Ureter (tissue), 1 donor: ENCODE measurements around the gene BCL7C. TPM values are rescaled to one million over a fixed set of nuclear protein-coding genes. Genes with fewer than 3 reads are reported as not detected.
A peak's percentile ranks its signal among the peaks of the same experiment; 100 is the strongest.
"Not testable (repeated sequence)": the region's sequence is repeated elsewhere in the genome, so short reads cannot be mapped to it uniquely, and the experiment has no call there.

Experiments used
- DNase-seq: peaks from one replicate; pipeline ENCODE4 v3.0.0-alpha.2; 2020; ENCODE audit warnings: low spot score
- total RNA-seq: library from RNA; stranded (reverse); gene quantifications from one replicate; pipeline ENCODE4 v1.2.4, GENCODE V29; 2023
- donor health status: DM: yes; HTN: yes; CAD: no.

Gene BCL7C
- total RNA-seq: 35.9 TPM

DNA sequence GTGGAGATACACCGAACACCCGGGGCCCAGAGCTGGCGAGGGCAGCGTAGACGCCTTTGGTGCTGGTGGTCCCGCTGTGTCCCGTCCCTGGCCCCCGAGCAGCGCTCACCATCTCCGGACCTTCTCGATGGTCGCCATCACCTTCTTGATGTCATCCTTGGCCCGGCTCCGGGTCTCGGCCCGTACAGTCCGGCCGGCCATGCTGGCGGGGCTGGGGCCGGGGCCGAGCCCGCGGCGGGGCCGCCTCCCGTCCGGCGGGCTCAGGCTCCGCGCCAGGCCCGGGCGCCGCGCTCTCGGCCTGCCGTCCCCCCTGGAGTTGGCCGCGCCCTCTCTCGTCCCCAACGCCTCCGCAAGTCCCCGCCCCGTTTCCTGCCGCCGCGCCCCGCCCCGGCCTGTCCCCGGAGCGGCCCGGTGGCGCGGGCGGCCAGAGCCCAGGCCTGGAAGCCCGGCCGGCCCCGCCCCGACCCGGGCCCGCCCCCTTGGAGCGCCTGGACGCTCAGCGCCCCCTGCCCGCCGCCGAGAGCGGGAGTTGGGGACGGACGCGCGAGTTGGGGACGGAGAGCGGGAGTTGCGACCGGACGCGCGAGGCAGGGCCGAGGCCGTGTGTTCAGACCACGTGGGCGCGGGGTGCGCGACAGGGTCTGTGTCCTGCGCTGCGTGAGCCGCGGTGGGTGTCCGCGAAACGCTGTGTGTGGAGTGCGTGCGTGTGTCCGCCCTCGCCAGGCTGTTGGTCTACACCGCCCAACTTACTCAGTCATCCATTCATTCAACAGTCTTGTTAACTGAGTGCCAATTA is at the start of gene BCL7C:
BCL7C (minus strand) TSS at position 334 of the 796 bp plus-strand sequence; CDS start at position 201, 133 bp downstream.
- DNase-seq: peak; percentile 93

DNA sequence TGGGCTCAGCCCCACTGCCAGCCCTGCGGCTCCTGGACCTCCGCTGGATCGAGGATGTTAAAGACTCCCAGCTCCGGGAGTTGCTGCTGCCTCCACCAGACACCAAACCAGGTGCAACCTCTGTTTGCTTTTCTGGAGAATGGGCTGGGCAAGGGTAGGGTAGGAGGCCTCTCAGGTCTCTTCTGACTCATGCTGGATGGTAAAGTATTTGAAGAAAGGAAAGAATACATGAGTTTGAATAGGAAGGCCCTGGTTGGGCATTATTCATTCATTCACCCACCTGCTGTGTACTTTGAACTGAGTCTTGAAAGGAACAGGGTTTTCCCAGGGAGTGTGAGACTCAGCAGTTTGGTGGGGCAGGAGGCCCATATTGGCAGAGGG is 48.5 kb upstream of the BCL7C start:
- no peak for DNase-seq

DNA sequence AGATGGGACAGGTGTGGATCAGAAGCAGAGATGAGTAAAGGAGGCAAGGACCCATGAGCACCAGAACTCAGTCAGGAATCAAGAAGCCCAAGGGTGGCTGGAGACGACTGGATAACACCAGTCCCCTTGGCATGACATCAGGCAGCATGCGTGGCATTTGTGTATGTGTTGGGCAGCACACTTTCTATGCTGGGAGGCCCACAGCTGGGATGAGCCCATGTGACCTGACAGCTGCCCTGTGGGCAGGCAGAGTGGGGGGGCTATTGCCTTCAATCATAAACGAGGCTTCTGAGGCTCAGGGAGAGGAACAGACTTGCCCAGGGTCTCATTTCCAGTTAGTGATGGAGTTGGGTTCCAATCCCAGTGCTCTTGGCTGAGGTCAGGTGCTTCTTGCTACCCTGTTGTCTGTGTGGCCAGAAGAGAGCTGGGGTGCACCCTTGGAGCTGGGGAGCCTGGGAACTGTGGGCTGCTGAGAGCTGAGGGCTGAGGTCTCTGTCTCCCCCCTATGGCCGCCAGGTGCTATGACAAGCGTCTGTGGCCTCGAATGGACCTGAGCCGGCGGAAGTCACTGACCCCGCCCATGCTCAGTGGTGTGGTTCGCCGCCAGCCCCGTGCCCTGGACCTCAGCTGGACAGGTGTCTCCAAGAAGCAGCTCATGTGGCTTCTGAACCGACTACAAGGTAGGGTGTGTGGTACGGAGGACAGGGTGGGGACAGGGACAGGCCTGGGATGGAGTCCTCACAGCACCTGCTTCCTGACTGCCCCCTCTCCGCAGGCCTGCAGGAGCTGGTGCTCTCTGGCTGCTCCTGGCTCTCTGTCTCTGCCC is 47.9 kb upstream of the BCL7C start:
- peak; percentile 81 for DNase-seq

DNA sequence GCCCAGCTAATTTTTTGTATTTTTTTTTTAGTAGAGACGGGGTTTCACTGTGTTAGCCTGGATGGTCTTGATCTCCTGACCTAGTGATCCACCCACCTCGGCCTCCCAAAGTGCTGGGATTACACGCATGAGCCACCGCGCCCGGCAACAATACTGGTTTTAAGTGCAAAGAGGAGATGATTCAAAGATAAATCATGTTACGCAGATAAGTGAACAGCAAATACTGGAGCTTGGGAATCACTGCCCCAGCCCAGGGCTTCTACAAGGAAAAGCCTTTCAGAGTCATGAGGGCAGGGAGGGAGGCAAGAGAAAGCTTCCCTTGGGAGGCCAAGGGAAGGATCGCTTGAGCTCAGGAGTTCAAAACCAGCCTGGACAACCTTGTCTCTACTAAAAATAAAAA is 45.7 kb upstream of the BCL7C start:
- not testable (repeated sequence) for DNase-seq

DNA sequence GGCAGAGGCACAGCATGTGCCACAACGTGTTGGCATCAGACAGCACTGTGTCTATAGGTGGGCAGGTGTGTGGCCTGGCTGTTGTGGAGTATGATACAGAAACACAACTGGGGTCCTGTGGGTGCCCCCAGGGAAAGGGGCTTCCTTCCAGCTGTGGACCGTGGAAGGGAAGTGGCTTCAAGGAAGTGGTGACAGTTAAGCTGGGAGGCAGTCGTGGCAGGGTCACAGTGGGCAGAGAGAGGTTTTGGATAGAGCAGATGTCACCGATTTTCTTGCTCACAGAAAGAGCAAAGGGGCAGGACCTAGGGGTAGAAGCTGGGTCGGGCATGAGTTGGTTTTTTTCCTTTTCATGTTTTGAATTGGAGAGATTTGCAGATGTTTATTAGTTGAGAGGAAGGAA is 43.8 kb upstream of the BCL7C start:
- DNase-seq: no peak

DNA sequence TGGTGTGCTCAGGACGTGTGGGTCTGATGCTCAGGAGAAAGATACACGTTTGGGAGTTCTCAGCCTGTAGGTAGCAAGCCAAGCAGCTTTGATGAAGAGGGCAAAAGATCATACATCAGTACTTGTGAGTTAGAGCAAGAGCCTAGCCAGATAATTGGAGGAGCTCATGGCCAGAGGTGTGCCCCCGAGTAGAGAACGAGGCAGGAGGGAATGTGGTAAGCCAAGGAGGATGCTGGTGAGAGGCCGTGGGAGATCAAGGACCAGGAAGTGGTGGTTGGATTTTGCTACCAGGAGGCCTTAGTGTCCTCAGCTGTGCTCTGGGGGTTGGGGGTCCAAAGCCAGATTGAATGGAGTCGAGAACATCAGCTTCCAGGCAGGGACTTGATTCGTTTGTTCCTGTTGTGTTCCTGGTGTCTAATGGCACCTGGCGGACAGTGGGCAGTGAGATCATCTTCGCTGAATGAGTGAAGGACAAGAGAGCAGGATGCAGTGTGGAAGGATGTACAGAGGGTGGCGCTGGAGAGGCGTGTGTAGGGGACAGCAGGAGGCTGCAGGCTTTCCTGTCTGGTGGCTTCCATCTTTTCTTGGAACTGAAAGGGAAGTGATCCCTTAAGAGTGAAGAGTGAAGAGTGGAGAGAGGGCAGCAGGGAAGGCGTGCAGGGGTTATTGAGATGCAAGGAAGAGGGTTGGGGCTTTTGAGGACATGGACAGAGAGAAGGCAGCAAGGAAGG is 41.1 kb upstream of the BCL7C start:
- DNase-seq: no peak

DNA sequence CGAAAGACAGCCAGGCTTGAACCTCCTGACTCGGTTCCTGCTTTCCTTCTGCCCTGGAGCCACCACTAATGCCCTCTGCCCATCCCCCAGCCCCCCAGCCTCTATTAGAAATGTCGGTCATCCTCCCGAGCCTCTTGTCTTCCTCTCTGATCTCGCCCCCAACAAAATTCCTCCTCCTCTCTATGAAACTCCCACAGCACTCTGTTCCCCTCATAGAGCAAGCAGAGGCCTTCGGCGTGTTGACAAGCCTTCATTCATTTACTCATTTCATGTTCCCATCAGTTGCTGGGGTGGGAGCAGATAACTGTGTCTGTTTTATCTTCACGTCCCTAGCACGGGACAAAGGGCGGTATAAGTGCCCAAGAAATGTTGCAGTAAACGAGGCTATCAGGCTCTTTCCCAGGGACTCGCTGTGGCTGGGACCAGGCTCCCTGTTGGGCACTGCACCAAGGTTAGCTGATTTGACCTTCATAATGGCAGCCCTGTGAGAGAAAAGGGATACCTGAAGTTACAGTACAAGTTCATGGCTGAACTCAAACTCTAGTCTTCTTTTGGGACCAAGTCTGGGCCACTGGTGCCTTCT is 37.3 kb upstream of the BCL7C start:
- no peak for DNase-seq

DNA sequence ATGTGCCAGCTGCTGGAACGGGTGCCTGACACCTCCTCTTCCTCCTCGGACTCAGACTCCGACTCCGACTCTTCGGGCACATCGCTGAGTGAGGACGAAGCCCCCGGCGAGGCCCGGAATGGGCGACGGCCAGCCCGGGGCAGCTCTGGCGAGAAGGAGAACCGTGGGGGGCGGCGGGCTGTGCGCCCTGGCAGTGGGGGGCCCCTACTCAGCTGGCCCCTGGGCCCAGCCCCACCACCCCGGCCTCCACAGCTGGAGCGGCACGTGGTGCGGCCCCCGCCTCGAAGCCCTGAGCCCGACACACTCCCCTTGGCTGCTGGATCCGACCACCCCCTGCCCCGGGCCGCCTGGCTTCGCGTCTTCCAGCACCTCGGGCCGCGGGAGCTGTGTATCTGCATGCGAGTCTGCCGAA is 36.3 kb upstream of the BCL7C start:
- no peak for DNase-seq

DNA sequence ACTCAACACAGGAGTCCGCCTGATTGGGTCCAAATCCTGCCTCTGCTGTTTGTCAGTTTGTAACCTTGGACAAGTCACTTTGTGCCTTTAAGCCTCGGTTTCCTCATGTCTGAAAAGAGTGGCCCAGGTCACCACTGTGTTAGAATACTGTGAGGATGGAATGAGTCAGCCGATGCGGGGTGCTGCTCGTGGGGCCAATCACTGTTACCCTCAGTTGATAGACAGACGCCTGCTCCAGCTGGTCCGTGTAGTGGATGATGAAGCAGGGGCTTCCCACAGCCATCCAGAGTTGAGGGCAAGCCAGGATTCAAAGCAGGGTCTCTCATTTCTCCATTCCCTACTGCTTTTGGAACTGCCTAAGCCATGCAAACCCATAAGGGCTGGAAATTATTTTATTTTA is 35.3 kb upstream of the BCL7C start:
- no peak for DNase-seq

DNA sequence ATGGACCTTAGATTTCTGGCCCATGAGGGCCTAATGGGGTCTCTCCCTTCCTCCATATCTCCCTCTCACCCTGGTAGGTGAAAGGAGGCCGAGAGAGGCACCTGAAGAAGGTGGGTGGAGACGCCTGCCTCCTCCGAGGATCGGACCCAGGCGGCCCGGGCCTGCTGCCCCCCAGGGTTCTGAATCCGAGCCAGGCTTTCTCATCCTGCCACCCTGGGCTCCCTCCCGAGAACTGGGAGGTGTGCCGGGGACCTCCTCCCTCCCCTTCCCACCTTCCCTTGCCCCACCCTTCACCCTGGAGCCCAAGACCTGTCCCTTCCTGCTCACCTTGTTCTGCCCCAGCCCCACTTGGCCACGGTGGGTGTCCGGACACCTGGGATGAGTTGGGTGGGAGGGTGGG is 34.5 kb upstream of the BCL7C start:
- DNase-seq: no peak

DNA sequence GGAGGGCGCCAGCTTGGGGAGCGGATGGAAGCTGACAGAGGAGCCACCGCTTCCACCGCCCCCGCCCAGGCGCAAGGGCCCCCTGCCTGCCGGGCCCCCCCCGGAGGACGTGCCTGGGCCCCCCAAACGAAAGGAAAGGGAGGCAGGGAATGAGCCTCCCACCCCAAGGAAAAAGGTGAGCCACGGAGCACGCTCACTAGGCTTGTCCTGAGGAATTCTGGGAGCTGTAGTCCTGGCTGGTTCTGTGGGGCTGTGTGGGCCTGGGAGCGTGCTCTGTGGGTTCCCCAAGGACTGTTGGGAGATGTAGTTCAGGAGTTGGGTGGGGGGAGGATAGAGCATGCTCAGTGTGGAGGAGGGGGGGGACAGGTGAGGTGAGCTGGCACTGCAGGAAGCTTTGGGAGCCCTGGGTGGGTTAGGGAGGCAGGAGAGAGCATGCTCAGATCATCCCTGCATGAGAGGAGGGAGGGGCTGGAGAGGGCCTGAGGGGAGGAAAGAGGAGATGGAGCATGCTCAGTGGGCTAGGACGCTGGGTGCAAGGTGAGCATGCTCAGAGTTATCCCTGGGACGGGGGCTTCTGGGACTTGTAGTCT is 34.0 kb upstream of the BCL7C start:
- DNase-seq: no peak

DNA sequence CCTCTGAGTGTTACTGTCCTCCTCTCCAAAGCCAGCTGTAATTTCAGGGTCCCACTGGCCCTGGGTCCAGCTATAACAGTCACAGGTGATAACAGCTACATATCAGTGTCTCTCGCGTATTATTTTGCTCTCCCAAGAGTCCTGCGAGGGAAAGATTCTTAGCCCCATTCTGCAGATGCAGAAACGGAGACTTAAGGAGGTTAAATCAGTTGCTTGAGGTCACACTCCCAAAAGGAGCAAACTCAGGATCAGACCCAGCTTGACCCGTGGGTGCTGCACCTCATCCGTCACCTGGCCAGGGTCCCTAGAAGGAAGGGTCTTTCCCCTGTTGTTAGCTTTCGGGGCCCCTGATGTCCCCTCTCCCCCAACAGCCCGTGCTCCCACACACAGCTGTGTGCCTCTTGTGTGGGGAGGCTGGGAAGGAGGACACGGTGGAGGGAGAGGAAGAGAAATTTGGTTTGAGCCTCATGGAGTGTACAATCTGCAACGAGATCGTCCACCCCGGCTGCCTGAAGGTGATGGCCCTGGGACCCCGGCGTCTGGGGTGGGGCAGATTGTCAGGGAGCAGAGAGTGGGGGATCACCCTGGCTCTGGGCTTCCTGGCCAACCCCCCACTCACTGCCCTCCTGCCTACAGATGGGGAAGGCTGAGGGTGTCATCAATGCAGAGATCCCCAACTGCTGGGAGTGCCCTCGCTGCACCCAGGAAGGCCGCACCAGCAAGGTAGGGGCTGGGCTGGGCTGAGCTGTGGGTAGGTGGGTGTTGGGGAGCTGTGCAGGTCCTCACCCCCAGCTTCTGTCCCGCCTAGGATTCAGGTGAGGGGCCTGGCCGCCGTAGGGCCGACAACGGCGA is 33.3 kb upstream of the BCL7C start:
- no peak for DNase-seq

DNA sequence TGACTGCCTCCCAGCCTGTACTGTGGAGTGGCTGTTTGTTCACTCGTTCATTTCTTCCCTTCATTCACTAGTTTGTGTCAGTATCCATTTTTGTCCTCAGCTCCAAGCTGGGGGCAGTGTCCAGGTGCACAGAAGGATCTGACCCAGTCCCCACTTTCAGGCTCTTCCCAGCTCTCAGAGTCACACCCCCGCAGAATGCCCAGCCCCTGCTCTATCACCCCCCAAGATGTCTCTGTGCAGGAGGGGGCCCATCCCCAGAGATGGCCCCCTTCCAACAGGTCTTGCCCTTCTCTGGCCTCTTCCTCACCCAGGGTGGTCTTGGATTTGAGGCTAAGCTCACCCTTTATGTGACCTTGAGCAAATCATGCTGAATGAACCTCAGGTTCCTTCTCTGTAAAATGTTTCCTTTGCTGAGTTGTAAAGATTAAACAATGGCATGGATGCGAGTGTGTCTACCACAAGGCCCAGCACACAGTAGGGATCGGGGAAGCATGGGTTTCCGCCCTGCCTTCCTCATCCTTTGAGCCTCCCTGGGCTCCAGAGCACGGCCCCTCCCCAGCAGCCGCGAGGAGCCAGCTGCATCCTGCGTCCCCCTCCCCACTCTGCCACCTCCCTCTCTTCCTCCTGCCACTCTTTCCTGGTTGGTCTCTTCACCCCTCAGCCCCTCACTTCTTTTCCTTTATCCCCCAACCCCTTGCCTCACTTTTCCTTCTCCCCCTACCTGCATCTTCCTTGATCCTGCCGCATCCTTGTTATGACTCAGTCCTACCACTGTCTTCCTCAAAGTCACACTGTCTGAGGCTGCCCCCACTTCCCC is 32.3 kb upstream of the BCL7C start:
- DNase-seq: no peak

DNA sequence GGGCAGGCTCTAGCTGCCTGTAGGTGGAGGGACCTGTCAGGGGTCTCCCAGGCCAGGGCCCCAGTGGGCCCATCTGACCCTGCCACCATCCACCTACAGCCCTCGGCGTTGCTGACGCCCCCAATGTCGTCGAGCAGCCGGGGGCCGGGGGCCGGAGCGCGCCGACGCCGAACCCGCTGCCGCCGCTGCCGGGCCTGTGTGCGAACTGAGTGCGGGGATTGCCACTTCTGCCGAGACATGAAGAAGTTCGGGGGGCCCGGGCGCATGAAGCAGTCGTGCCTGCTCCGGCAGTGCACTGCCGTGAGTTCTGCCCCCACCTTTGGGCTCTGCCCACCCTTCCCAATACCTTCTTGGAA is 31.7 kb upstream of the BCL7C start:
- no peak for DNase-seq

DNA sequence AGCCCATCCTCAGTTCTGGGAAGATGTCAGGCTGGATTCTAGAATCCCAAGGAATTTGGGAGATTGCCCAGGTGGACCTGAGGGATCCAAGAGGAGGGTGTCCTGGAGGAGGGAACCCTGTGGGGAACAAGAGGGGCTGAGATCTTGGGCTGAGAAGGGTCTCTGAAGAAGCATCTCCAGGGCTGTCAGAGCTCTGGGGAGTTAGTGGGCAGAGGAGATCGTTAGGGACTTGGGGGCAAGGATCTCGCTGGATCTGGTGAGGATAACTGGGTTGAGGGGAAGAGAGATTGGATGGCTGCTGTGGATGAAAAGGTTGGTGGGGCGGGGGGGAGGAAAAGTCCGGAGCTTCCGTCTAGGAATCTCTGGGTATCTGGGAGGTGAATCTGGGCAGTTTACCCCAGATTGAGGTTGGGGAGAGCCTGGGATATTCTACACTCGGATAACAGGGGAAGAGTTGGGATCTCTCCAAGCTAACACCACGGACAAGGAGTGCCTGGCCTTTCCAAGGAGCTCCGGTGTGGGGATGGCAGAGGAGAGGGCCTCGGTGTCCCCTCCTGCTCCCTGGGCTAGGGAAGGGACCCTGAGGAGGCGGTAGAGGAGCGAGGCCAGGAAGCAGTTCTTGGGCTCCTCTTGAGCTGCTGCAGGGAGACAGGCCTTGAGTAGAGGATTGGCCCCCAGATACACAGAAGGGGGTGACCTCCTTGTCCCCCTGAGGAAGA is 31.2 kb upstream of the BCL7C start:
- DNase-seq: no peak

DNA sequence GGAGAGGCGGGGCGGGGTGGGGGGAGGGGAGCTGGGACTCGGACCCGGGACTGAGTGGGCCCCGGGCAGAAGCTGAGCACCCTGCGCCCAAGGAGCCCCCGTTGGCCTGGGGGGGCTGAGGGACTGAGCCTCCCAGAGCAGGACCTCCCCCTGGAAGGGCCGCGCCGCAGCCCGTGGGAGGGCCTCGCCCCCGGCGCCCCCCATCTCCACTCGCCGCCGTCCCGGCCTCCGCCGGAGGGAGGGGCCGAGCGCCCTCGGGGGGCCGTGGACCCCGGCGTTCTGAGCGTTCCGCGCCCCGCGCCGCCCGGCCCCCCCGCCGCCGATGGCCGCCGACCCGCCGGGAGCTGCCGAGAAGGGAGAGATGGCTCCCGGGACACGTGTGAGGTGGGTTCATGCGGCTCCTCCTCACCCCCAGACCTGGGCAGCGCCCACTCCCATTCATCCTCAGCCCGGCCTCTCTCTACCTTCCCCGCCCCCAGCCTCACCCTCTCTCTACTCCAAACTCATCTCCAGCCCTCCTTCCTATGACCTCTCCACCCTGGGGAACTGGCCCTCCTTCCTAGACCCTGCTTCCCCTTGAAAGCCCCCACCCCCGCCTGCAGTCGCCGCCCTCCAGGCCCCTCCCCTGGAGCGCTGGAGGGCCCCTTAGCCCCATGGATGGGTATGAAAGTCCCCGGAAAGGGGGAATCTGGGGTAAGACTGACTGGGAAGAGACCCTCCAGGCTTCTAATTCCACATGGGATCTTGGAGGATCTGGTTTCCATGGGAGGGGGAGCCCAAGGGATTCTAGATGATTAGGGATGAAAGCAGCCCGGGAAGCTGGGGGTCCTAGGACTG is 30.4 kb upstream of the BCL7C start:
- DNase-seq: no peak

DNA sequence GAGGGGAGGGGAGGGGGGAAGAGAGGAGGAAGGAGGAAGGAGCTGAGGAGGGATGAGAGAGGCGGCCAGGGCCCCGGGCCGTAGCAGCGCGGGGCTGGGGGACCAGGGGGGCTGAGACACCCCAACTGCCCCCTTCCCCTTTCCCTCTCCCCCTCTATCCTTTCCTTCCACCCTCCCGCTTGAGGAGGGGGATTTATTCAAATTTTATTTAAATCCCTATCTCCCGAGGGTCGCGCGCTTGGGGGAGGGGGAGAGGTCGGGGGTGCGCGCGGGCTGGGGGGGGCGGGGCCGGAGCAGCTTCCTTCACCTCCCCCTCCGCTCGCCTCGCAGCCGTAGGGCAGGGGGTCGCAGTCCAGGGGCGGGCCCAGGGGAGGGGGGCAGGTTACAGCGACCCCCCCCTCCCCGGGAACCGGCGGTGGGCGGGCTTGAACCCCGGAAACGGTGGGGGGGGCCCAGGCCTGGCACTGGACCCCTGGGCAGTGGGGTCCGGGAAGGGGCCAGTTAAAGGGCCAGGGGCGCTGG is 29.7 kb upstream of the BCL7C start, which contains the start of gene FBXL19:
FBXL19 (plus strand) TSS at position 19 of the 522 bp plus-strand sequence. CDS start 2,183 bp downstream, outside the sequence.
- peak; percentile 69 for DNase-seq
